CD4-positive, alpha-beta T cell (primary cell): ENCODE measurements around the gene SLC38A11. TPM values are rescaled to one million over a fixed set of nuclear protein-coding genes. Genes with fewer than 3 reads are reported as not detected.

Source experiments
- ATAC-seq: fragments of 200-7000 bp; cut with Tn5 transposase; one replicate; pipeline ENCODE4 v1.10.0; 2022; ENCODE audit warnings: mild to moderate bottlenecking; ENCODE audit not compliant: poor library complexity
- CTCF ChIA-PET: fragments of 350-600 bp; sonication (Branson Sonifier 250); formaldehyde crosslinking; loops from one replicate; lab custom pipeline; 2021; ENCODE audit warnings: antibody characterized with exemption, inconsistent platforms; lab: Charles Lee
- POLR2A ChIA-PET: fragments of 350-600 bp; sonication (Branson Sonifier 250); formaldehyde crosslinking; loops from one replicate; lab custom pipeline; 2021; ENCODE audit warnings: antibody characterized with exemption, inconsistent platforms; lab: Charles Lee
- DNase-seq, 14 experiments: peaks; one replicate each; pipeline ENCODE4 v3.0.0-alpha.2; 2013 to 2020; ENCODE audit warnings: mixed read lengths in 2 of 14
- H3K27ac ChIP-seq, 2 donors: one replicate each; pipeline versions ENCODE4 v1.5.1 to v1.7.0; 2013; ENCODE audit warnings: low read length in 2 of 2, low read depth in 1 of 2, mild to moderate bottlenecking in 1 of 2
- H3K27me3 ChIP-seq, 2 experiments: 1 replicate in 1 of 2; 2 replicates in 1 of 2; pipeline versions ENCODE4 v1.6.1 to v1.7.0; 2013; ENCODE audit warnings: low read length in 2 of 2, control low read depth in 1 of 2, mild to moderate bottlenecking in 1 of 2, moderate library complexity in 1 of 2; ENCODE audit not compliant: insufficient read depth in 2 of 2, control insufficient read depth in 1 of 2
- H3K36me3 ChIP-seq: one replicate; pipeline ENCODE4 v1.6.1; 2013; ENCODE audit warnings: low read length, control low read depth; ENCODE audit not compliant: insufficient read depth
- H3K4me1 ChIP-seq: one replicate; pipeline ENCODE4 v1.6.1; 2013; ENCODE audit warnings: low read length, control low read depth; ENCODE audit not compliant: insufficient read depth
- H3K4me3 ChIP-seq: one replicate; pipeline ENCODE4 v1.5.1; 2013; ENCODE audit warnings: mild to moderate bottlenecking, low read length, moderate library complexity
- H3K9me3 ChIP-seq, 2 experiments: 1 replicate in 1 of 2; 2 replicates in 1 of 2; pipeline versions ENCODE4 v1.6.1 to v1.7.0; 2013; ENCODE audit warnings: low read length in 2 of 2, mild to moderate bottlenecking in 2 of 2, control low read depth in 1 of 2, moderate library complexity in 1 of 2; ENCODE audit not compliant: control insufficient read depth in 1 of 2, insufficient read depth in 1 of 2
- H3K27ac Mint-ChIP-seq: one replicate; pipeline ENCODE4 v1.8.0; 2020; ENCODE audit warnings: mixed read lengths
- H3K27me3 Mint-ChIP-seq: one replicate; pipeline ENCODE4 v1.8.0; 2021; ENCODE audit warnings: mixed read lengths
- H3K36me3 Mint-ChIP-seq: one replicate; pipeline ENCODE4 v1.8.0; 2021; ENCODE audit warnings: low read depth, mixed read lengths
- H3K4me1 Mint-ChIP-seq: one replicate; pipeline ENCODE4 v1.8.0; 2021; ENCODE audit warnings: low read depth, mixed read lengths
- H3K4me3 Mint-ChIP-seq: one replicate; pipeline ENCODE4 v1.8.0; 2020; ENCODE audit warnings: mild to moderate bottlenecking, mixed read lengths
- H3K9me3 Mint-ChIP-seq: one replicate; pipeline ENCODE4 v1.8.0; 2020; ENCODE audit warnings: mixed read lengths
- intact Hi-C, 2 experiments: fragments of 100-400 bp; cut with DNase I in 1 of 2; cut with micrococcal nuclease in 1 of 2; formaldehyde crosslinking; loops; one replicate each; pipeline versions ENCODE4 v1.15.1 to v1.9.0; 2023 to 2025; cut with DNase I, micrococcal nuclease
- total RNA-seq, 174 experiments: library from RNA in 2 of 174; stranded (reverse) in 2 of 174; gene quantifications; one replicate each; pipeline ENCODE4 v1.2.3 and lab custom pipeline; 2021 to 2026
- TF ChIP-seq, protein P1 (sequence below): fragments of 200-600 bp; IDR thresholded peaks from one replicate; pipeline ENCODE4 v1.8.0; 2022; ENCODE audit warnings: antibody characterized with exemption, mild to moderate bottlenecking

The SLC38A11 gene
- total RNA-seq, 2 experiments from 2014 or later: not detected

DNA sequence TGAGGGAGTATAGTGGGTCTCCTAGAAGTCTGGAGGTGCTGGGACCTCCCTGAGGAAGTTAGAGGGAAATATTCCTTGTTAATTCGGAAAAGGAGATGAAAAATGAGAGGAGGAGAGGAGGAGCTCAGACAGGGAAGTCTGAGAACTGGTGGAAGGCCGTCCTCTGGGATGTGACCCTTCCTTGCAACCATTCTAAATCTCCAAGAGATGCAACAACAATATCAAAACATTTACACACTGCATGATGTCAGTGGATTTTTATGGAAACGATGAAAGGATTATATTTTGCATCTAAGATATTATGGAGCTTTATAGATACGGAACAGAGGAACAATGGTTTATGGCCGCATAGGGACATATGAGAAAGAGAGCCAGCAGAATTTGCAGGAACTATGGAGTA, 63.9 kb downstream of the SLC38A11 start:
- H3K4me1 ChIP-seq: no peaks in the 10 kb centered on the region
- Mint-ChIP-seq H3K4me1 (no peaks in the 10 kb centered on the region), H3K4me3 (no peak overlapping the region), H3K9me3 (no peaks in the 10 kb centered on the region), H3K27ac (no peak overlapping the region), H3K27me3 (no peaks in the 10 kb centered on the region), H3K36me3 (no peaks in the 10 kb centered on the region)
- no peaks in the 10 kb centered on the region for H3K36me3 ChIP-seq
- H3K9me3 ChIP-seq: no peaks in the 10 kb centered on the region
- POLR2A ChIA-PET: no interaction called here
- no peak for DNase-seq
- H3K4me3 ChIP-seq: no peak overlapping the region
- CTCF ChIA-PET: no interaction called here
- ATAC-seq: no peak
- intact Hi-C loops: no loop called here
- no peak overlapping the region for H3K27ac ChIP-seq
- H3K27me3 ChIP-seq: no peaks in the 10 kb centered on the region
- TF ChIP-seq, protein P1, sequence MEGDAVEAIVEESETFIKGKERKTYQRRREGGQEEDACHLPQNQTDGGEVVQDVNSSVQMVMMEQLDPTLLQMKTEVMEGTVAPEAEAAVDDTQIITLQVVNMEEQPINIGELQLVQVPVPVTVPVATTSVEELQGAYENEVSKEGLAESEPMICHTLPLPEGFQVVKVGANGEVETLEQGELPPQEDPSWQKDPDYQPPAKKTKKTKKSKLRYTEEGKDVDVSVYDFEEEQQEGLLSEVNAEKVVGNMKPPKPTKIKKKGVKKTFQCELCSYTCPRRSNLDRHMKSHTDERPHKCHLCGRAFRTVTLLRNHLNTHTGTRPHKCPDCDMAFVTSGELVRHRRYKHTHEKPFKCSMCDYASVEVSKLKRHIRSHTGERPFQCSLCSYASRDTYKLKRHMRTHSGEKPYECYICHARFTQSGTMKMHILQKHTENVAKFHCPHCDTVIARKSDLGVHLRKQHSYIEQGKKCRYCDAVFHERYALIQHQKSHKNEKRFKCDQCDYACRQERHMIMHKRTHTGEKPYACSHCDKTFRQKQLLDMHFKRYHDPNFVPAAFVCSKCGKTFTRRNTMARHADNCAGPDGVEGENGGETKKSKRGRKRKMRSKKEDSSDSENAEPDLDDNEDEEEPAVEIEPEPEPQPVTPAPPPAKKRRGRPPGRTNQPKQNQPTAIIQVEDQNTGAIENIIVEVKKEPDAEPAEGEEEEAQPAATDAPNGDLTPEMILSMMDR: no peak

DNA sequence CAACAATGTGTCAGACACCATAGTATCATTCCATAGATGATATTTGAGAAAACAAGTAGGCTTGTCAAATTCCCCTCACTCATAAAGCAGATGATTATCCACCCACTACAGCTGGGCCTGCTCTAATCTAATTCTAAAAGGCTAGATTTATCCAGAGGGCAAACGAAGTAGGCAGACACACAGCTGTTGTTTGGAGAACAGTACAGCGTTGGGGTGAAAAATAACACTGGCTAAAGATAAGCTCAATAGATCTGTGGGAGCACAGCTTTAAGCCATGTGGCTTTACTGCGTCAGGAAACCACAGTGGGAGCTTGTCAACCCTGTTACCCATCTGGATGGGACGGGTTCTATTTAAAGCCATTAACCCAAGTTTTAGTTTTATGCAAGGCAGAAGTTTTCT, 64.8 kb downstream of the SLC38A11 start:
- H3K27ac Mint-ChIP-seq: no peak overlapping the region
- ChIA-PET POLR2A (no interaction called here), CTCF (no interaction called here)
- H3K9me3 Mint-ChIP-seq: no peaks in the 10 kb centered on the region
- intact Hi-C loops: no loop called here
- ATAC-seq (no peak), DNase-seq (no peak)
- Histone ChIP-seq H3K27ac (no peak overlapping the region), H3K9me3 (no peaks in the 10 kb centered on the region), H3K4me1 (no peaks in the 10 kb centered on the region), H3K4me3 (no peak overlapping the region), H3K27me3 (no peaks in the 10 kb centered on the region), H3K36me3 (no peaks in the 10 kb centered on the region)
- TF ChIP-seq, protein P1: no peak
- no peaks in the 10 kb centered on the region for H3K36me3 Mint-ChIP-seq
- no peak overlapping the region for H3K4me3 Mint-ChIP-seq
- no peaks in the 10 kb centered on the region for H3K4me1 Mint-ChIP-seq
- no peaks in the 10 kb centered on the region for H3K27me3 Mint-ChIP-seq

DNA sequence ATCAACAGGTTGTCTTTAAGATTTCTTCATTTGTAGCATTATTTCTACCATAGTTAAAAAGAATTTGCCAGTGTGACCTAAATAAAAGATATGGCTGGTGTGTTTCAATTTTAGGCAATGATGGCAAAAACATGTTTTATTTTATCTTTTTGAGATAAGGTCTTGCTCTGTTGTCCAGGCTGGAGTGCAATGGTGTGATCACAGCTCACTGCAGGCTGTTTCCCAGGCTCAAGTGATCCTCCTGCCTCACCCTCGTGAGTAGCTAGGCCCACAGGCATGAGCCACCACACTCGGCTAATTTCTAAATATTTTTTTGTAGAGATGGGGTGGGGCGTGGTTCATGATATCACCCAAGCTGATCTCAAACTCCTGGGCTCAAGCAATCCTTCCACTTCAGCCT, 66.7 kb downstream of the SLC38A11 start:
- ChIA-PET CTCF (no interaction called here), POLR2A (no interaction called here)
- no peaks in the 10 kb centered on the region for H3K36me3 Mint-ChIP-seq
- intact Hi-C loops: no loop called here
- no peaks in the 10 kb centered on the region for H3K9me3 ChIP-seq
- DNase-seq: no peak
- H3K27ac ChIP-seq: no peak overlapping the region
- no peaks in the 10 kb centered on the region for H3K4me1 ChIP-seq
- no peaks in the 10 kb centered on the region for H3K4me1 Mint-ChIP-seq
- TF ChIP-seq, protein P1: no peak
- H3K27me3 ChIP-seq: no peaks in the 10 kb centered on the region
- no peaks in the 10 kb centered on the region for H3K27me3 Mint-ChIP-seq
- no peak overlapping the region for H3K27ac Mint-ChIP-seq
- H3K36me3 ChIP-seq: no peaks in the 10 kb centered on the region
- no peak for ATAC-seq
- no peaks in the 10 kb centered on the region for H3K9me3 Mint-ChIP-seq
- no peak overlapping the region for H3K4me3 ChIP-seq
- H3K4me3 Mint-ChIP-seq: no peak overlapping the region
